MM.1S (cell line): ENCODE data around the gene FMN2.

Source experiments
- EZH2phosphoT487 ChIP-seq: fragments of 300-600 bp; sonication (generic); IDR thresholded peaks from 2 replicates; pipeline ENCODE4 v1.6.1; 2018; ENCODE audit warnings: antibody characterized with exemption, low read length
- TF ChIP-seq, protein P1 (sequence below): fragments of 300-600 bp; sonication (generic); IDR thresholded peaks from 2 replicates; pipeline ENCODE4 v1.5.1; 2016; ENCODE audit warnings: antibody characterized with exemption, low read length, mixed read lengths

DNA sequence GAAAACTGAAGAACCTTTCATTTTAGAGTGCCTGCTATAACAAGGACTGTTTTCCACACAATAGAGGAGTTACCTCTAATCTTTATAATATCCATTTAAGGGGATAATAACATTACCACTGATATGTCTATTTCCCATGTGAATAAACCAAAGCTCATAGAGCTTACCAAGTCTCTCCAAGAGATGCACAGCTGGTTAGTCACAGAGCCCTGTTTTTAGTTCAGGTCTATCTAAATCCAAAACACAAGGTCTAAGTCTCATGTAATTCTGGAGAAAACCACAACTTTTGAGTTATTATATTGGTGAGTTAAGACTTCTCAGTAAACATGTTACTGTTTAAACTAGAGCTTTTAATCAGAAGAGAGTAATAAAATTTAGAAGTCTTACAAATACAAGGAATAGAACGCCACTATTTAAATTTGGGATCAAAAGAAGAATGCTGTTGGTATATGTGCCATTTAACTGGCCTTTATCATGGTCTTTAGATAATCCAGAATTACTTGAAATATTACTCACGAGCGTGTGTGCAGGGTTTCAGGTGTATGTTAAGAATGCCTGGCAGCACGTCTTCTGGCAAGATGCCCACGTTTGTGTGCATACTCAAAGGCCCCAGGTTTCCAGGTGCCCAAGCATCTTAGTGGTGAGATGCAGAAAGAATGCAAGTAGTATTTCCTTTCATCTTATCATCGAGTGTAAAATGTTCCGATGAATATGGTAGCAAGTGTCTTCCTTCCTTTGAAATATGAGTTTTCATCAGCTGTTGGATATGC is 190.6 kb downstream of the FMN2 start:
- TF ChIP-seq, protein P1, sequence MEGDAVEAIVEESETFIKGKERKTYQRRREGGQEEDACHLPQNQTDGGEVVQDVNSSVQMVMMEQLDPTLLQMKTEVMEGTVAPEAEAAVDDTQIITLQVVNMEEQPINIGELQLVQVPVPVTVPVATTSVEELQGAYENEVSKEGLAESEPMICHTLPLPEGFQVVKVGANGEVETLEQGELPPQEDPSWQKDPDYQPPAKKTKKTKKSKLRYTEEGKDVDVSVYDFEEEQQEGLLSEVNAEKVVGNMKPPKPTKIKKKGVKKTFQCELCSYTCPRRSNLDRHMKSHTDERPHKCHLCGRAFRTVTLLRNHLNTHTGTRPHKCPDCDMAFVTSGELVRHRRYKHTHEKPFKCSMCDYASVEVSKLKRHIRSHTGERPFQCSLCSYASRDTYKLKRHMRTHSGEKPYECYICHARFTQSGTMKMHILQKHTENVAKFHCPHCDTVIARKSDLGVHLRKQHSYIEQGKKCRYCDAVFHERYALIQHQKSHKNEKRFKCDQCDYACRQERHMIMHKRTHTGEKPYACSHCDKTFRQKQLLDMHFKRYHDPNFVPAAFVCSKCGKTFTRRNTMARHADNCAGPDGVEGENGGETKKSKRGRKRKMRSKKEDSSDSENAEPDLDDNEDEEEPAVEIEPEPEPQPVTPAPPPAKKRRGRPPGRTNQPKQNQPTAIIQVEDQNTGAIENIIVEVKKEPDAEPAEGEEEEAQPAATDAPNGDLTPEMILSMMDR, result no peak
- TF ChIP-seq EZH2phosphoT487, result no peak
